Keratinocyte (primary cell): ENCODE data around the gene TNS3. TPM values are rescaled to one million over a fixed set of nuclear protein-coding genes. Genes with fewer than 3 reads are reported as not detected.

Experiments used
- DNase-seq: peaks from one replicate; pipeline ENCODE4 v3.0.0-alpha.2; 2011; ENCODE audit warnings: low read depth, missing footprints, low spot score
- FAIRE-seq: peaks from 2 replicates; lab custom pipeline; 2011; peaks lifted over from hg19 to GRCh38; lab: Jason Lieb, UNC
- H2AFZ ChIP-seq: 2 replicates; pipeline ENCODE4 v1.6.0; 2012; ENCODE audit warnings: low read length, control low read depth, inconsistent platforms; ENCODE audit not compliant: control insufficient read depth
- H3K27ac ChIP-seq: 2 replicates; pipeline ENCODE4 v1.5.1; 2011; ENCODE audit warnings: low read length; ENCODE audit not compliant: control insufficient read depth, insufficient read depth
- H3K27me3 ChIP-seq: 3 replicates; pipeline ENCODE4 v1.6.0; 2011; ENCODE audit warnings: low read length; ENCODE audit not compliant: control insufficient read depth, insufficient read depth; ENCODE audit errors: extremely low read depth
- H3K36me3 ChIP-seq, 2 experiments: 2 replicates in 1 of 2; 3 replicates in 1 of 2; pipeline ENCODE4 v1.5.1; 2011; ENCODE audit warnings: low read length in 2 of 2, mild to moderate bottlenecking in 1 of 2; ENCODE audit not compliant: control insufficient read depth in 2 of 2, insufficient read depth in 2 of 2; ENCODE audit errors: extremely low read depth in 1 of 2
- H3K4me1 ChIP-seq: 3 replicates; pipeline ENCODE4 v1.5.1; 2011; ENCODE audit warnings: low read length; ENCODE audit not compliant: control insufficient read depth, insufficient read depth; ENCODE audit errors: extremely low read depth
- H3K4me2 ChIP-seq: 3 replicates; pipeline ENCODE4 v1.6.0; 2011; ENCODE audit warnings: low read depth, low read length; ENCODE audit not compliant: control insufficient read depth, insufficient read depth; ENCODE audit errors: extremely low read depth
- H3K4me3 ChIP-seq, 3 experiments: fragments of 200-600 bp in 1 of 3; sonication (generic) in 1 of 3; 2 replicates in 2 of 3; 3 replicates in 1 of 3; pipeline ENCODE4 v1.5.1; 2011 to 2016; ENCODE audit warnings: low read length in 3 of 3, mild to moderate bottlenecking in 3 of 3, control low read depth in 2 of 3, inconsistent platforms in 1 of 3, low read depth in 1 of 3, mixed read lengths in 1 of 3, mixed run types in 1 of 3, moderate library complexity in 1 of 3; ENCODE audit not compliant: control insufficient read depth in 2 of 3, insufficient read depth in 2 of 3; ENCODE audit errors: extremely low read depth in 1 of 3
- H3K79me2 ChIP-seq: 2 replicates; pipeline ENCODE4 v1.6.0; 2012; ENCODE audit warnings: low read length; ENCODE audit not compliant: control insufficient read depth, insufficient read depth
- H3K9ac ChIP-seq: 3 replicates; pipeline ENCODE4 v1.6.0; 2011; ENCODE audit warnings: low read length; ENCODE audit not compliant: control insufficient read depth, insufficient read depth; ENCODE audit errors: extremely low read depth
- H3K9me1 ChIP-seq: 3 replicates; pipeline ENCODE4 v1.6.0; 2011; ENCODE audit warnings: low read length; ENCODE audit not compliant: control insufficient read depth, insufficient read depth; ENCODE audit errors: extremely low read depth
- H3K9me3 ChIP-seq: 2 replicates; pipeline ENCODE4 v1.5.1; 2012; ENCODE audit warnings: low read depth, low read length; ENCODE audit not compliant: control insufficient read depth
- H4K20me1 ChIP-seq: 3 replicates; pipeline ENCODE4 v1.6.0; 2011; ENCODE audit warnings: low read length; ENCODE audit not compliant: control insufficient read depth, insufficient read depth; ENCODE audit errors: extremely low read depth
- CTCF ChIP-seq, 3 experiments: IDR thresholded peaks in 1 of 3; conservative IDR thresholded peaks in 1 of 3; optimal IDR thresholded peaks in 1 of 3; 2 replicates in 2 of 3; 3 replicates in 1 of 3; pipeline versions ENCODE3 to v1.5.1; 2011; ENCODE audit warnings: low read length in 3 of 3, mild to moderate bottlenecking in 3 of 3, moderate library complexity in 2 of 3, control low read depth in 1 of 3, inconsistent platforms in 1 of 3; ENCODE audit not compliant: insufficient read depth in 2 of 3; ENCODE audit errors: extremely low read depth in 1 of 3
- EZH2 ChIP-seq: IDR thresholded peaks from one replicate; pipeline ENCODE4 v1.6.1; 2012; ENCODE audit warnings: inconsistent platforms, mild to moderate bottlenecking, low read length, moderate library complexity
- dilution Hi-C: fragments of 300-500 bp; cut with MboI; formaldehyde crosslinking; loops from one replicate; pipeline ENCODE4 v1.7.0; 2020; ENCODE audit warnings: low sequenced_read_pairs; ENCODE audit not compliant: extremely low pct_ligation_motif_present
- polyA plus RNA-seq, 5 experiments: library from polyadenylated mRNA; depleted of rRNA in 3 of 5; stranded (reverse) in 3 of 5; stranded (forward) in 1 of 5; unstranded in 1 of 5; fragments of >200 nt; gene quantifications; 1 replicate in 1 of 5; 2 replicates in 3 of 5; 3 replicates in 1 of 5; pipeline versions ENCODE4 v1.2.1 to v1.2.3, GENCODE V29; 2011 to 2012; ENCODE audit warnings: missing spikeins in 2 of 5, low read depth in 1 of 5, low replicate concordance in 1 of 5

Gene TNS3
- polyA plus RNA-seq, 1 donor (not counting 4 experiments of a cell fraction or from before 2014, with no cell fraction given): 3.9 TPM

- H3K27ac ChIP-seq: no peak overlapping the region
- no peaks in the 10 kb centered on the region for H4K20me1 ChIP-seq
- no peaks in the 10 kb centered on the region for H3K9me3 ChIP-seq
- FAIRE-seq (peak; percentile 13), DNase-seq (no peak)
- no peaks in the 10 kb centered on the region for H3K79me2 ChIP-seq
- no peak overlapping the region for H3K4me3 ChIP-seq
- no peak for TF ChIP-seq CTCF (optimal IDR thresholded peaks at IDR 0.05 in 1 of 3, IDR thresholded peaks at IDR 0.05 in 1 of 3, conservative IDR thresholded peaks at IDR 0.05 in 1 of 3; ENCODE audit: extremely low read depth in 1 of 3, insufficient read depth in 2 of 3, low read length in 3 of 3)
- TF ChIP-seq EZH2: no peak
- no peak overlapping the region for H3K9ac ChIP-seq
- no peaks in the 10 kb centered on the region for H3K27me3 ChIP-seq
- peaks cover 3% of the 10 kb centered on the region for H3K9me1 ChIP-seq
- no peaks in the 10 kb centered on the region for H3K36me3 ChIP-seq
- dilution Hi-C loops: no loop called here
- H3K4me1 ChIP-seq: peaks cover 59% of the 10 kb centered on the region
- no peak overlapping the region for H2AFZ ChIP-seq
- no peak overlapping the region for H3K4me2 ChIP-seq
Measured at GRCh38 chr7:47576866-47577306, 5.0 kb downstream of the TNS3 start.

- Histone ChIP-seq H3K9ac (no peak overlapping the region), H3K27me3 (no peaks in the 10 kb centered on the region), H3K4me3 (no peak overlapping the region), H3K4me1 (peaks cover 65% of the 10 kb centered on the region), H3K27ac (no peak overlapping the region), H3K36me3 (no peaks in the 10 kb centered on the region), H2AFZ (no peak overlapping the region), H3K9me1 (peaks cover 3% of the 10 kb centered on the region), H3K4me2 (peak overlapping the region; percentile 24), H4K20me1 (no peaks in the 10 kb centered on the region), H3K79me2 (no peaks in the 10 kb centered on the region), H3K9me3 (no peaks in the 10 kb centered on the region)
- dilution Hi-C loops: no loop called here
- TF ChIP-seq EZH2 (no peak), CTCF (optimal IDR thresholded peaks at IDR 0.05 in 1 of 3, IDR thresholded peaks at IDR 0.05 in 1 of 3, conservative IDR thresholded peaks at IDR 0.05 in 1 of 3; ENCODE audit: extremely low read depth in 1 of 3, insufficient read depth in 2 of 3, low read length in 3 of 3) (no peak)
- no peak for DNase-seq
- peak; percentile 88 for FAIRE-seq
Measured at GRCh38 chr7:47576031-47576865, 5.7 kb downstream of the TNS3 start.
